GM12865 (cell line): ENCODE measurements around the gene PTPN2.

Source experiments
- DNase-seq: peaks from one replicate; pipeline ENCODE4 v3.0.0; 2010; ENCODE audit warnings: low read depth
- H3K4me3 ChIP-seq: 2 replicates; pipeline ENCODE4 v1.5.1; 2011; ENCODE audit warnings: mild to moderate bottlenecking, low read depth, low read length, control low read depth
- TF ChIP-seq, protein P1 (sequence below): IDR thresholded peaks from 2 replicates; pipeline ENCODE4 v1.5.1; 2011; ENCODE audit warnings: low read length, control low read depth, low read depth, inconsistent platforms; ENCODE audit not compliant: insufficient read depth; ENCODE audit errors: missing control alignments

Gene PTPN2

DNA sequence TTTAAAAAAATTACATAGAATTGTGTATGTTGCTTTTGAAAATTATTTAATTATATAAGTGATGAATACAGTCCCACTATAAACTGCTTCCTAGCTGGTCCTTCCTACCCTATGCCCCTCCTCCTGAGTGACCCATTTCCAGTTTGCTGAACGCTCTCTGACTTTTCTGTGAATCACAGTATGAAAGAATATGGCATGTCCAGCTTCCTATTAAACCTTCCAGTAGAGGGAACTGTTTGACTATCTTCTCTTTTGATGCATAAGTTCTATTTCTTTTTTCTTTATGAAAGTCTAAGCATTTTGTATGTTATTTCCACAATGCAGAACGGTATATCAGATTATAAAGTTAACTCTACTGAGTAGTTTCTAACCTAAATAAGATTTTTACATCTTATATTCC is 139.9 kb downstream of the PTPN2 start:
- DNase-seq = peak; percentile 50
- TF ChIP-seq, protein P1, sequence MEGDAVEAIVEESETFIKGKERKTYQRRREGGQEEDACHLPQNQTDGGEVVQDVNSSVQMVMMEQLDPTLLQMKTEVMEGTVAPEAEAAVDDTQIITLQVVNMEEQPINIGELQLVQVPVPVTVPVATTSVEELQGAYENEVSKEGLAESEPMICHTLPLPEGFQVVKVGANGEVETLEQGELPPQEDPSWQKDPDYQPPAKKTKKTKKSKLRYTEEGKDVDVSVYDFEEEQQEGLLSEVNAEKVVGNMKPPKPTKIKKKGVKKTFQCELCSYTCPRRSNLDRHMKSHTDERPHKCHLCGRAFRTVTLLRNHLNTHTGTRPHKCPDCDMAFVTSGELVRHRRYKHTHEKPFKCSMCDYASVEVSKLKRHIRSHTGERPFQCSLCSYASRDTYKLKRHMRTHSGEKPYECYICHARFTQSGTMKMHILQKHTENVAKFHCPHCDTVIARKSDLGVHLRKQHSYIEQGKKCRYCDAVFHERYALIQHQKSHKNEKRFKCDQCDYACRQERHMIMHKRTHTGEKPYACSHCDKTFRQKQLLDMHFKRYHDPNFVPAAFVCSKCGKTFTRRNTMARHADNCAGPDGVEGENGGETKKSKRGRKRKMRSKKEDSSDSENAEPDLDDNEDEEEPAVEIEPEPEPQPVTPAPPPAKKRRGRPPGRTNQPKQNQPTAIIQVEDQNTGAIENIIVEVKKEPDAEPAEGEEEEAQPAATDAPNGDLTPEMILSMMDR = peak; percentile 45
- no peak overlapping the region for H3K4me3 ChIP-seq

DNA sequence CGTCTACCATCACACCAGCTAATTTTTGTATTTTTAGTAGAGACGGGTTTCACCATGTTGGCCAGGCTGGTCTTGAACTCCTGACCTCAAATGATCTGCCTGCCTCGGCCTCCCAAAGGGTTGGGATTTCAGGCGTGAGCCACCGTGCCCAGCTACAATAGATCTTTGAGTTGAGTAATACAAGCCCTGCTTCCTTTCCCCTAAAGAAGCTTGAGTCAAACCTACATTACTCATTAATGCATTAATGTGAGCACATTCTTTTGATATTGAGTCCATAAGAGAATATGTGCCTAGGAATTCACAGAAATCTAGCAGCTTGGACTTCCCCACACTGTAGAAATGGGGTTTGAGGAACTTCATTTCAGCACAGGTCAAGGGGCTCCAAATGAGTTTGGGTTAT is 141.6 kb downstream of the PTPN2 start:
- H3K4me3 ChIP-seq = no peak overlapping the region
- no peak for DNase-seq
- TF ChIP-seq, protein P1 = no peak
